ENCODE results near the gene ZNF638. TPM values are rescaled to one million over a fixed set of nuclear protein-coding genes. Genes with fewer than 3 reads are reported as not detected.
"Not testable (repeated sequence)": the region's sequence is repeated elsewhere in the genome, so short reads cannot be mapped to it uniquely, and the experiment has no call there.

Gene ZNF638
- polyA plus RNA-seq, 1 of the 3 experiments (the other 2 are of a cell fraction) = 28.1 TPM

DNA sequence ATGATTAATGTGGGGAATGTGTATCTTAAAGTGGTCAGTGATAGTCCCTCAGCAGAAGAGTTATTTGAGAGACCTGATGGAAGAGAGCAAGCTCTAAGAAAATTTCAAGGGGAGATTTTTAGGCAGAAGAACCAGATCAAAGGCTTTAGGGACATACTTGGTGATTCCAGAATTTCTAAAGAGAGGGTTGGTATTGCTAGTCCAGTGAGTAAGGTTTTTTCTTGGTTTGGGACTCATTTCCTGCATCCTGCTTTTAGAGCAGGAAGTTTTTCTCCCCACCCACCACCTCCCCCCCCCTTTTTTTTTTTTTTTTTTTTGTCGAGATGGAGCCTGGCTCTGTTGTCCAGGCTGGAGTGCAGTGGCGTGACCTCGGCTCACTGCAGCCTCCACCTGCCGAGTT is 79.1 kb downstream of the ZNF638 start:
- Histone ChIP-seq H3K27ac (ENCODE audit: low read depth in 2 of 2, low read length in 1 of 2) (no peak overlapping the region), H2AFZ (ENCODE audit: low read depth) (no peak overlapping the region), H3K9ac (no peak overlapping the region), H3K79me2 (ENCODE audit: insufficient read depth) (no peaks in the 10 kb centered on the region), H3K4me2 (no peak overlapping the region), H3K9me3 (no peaks in the 10 kb centered on the region), H3K4me1 (ENCODE audit: control insufficient read depth in 1 of 2, insufficient read depth in 2 of 2, low read depth in 1 of 2, low read length in 1 of 2) (no peaks in the 10 kb centered on the region), H3K9me2 (no peaks in the 10 kb centered on the region), H3F3A (replicated peaks; ENCODE audit: insufficient read depth) (peaks cover 3% of the 10 kb centered on the region), H4K20me1 (ENCODE audit: insufficient read depth) (no peaks in the 10 kb centered on the region), H3K27me3 (ENCODE audit: insufficient read depth) (no peaks in the 10 kb centered on the region), H3K36me3 (replicated peaks in 1 of 2; ENCODE audit: control insufficient read depth in 1 of 2, insufficient read depth in 2 of 2, low read length in 1 of 2) (peaks cover 35 to 43% of the 10 kb centered on the region in 2 experiments), H3K4me3 (ENCODE audit: low read depth in 2 of 2, low read length in 1 of 2) (no peak overlapping the region)
- no peak for DNase-seq
- ChIA-PET POLR2A (no interaction called here), CTCF (no interaction called here)
- TF ChIP-seq, protein P1, sequence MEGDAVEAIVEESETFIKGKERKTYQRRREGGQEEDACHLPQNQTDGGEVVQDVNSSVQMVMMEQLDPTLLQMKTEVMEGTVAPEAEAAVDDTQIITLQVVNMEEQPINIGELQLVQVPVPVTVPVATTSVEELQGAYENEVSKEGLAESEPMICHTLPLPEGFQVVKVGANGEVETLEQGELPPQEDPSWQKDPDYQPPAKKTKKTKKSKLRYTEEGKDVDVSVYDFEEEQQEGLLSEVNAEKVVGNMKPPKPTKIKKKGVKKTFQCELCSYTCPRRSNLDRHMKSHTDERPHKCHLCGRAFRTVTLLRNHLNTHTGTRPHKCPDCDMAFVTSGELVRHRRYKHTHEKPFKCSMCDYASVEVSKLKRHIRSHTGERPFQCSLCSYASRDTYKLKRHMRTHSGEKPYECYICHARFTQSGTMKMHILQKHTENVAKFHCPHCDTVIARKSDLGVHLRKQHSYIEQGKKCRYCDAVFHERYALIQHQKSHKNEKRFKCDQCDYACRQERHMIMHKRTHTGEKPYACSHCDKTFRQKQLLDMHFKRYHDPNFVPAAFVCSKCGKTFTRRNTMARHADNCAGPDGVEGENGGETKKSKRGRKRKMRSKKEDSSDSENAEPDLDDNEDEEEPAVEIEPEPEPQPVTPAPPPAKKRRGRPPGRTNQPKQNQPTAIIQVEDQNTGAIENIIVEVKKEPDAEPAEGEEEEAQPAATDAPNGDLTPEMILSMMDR (IDR thresholded peaks at IDR 0.05) = no peak
- TF ChIP-seq GATA2 (CRISPR knock-in tag; IDR thresholded peaks at IDR 0.05) = no peak
- TF ChIP-seq TEAD4 (IDR thresholded peaks at IDR 0.05; ENCODE audit: borderline replicate concordance, insufficient read depth) = no peak
- TF ChIP-seq, protein P2, sequence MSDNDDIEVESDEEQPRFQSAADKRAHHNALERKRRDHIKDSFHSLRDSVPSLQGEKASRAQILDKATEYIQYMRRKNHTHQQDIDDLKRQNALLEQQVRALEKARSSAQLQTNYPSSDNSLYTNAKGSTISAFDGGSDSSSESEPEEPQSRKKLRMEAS (IDR thresholded peaks at IDR 0.05; ENCODE audit: low read depth) = no peak
- no peak for TF ChIP-seq GABPA (IDR thresholded peaks at IDR 0.05; ENCODE audit: low read depth)
- no peak for TF ChIP-seq MEF2A (IDR thresholded peaks at IDR 0.05; ENCODE audit: borderline replicate concordance, low read depth)
- TF ChIP-seq, protein P3, sequence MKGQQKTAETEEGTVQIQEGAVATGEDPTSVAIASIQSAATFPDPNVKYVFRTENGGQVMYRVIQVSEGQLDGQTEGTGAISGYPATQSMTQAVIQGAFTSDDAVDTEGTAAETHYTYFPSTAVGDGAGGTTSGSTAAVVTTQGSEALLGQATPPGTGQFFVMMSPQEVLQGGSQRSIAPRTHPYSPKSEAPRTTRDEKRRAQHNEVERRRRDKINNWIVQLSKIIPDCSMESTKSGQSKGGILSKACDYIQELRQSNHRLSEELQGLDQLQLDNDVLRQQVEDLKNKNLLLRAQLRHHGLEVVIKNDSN (IDR thresholded peaks at IDR 0.05; ENCODE audit: borderline replicate concordance, low read depth) = no peak
- no peak for TF ChIP-seq EZH2phosphoT487 (IDR thresholded peaks at IDR 0.05; ENCODE audit: borderline replicate concordance, low read depth)
- TF ChIP-seq SMC3 (IDR thresholded peaks at IDR 0.05; ENCODE audit: low read depth, low read length) = no peak
- no peak for TF ChIP-seq CHD2 (IDR thresholded peaks at IDR 0.05; ENCODE audit: low read length, partially characterized antibody)
- no peak for TF ChIP-seq FOXJ3 (CRISPR knock-in tag; IDR thresholded peaks at IDR 0.05)
- no peak for TF ChIP-seq TAF1 (IDR thresholded peaks at IDR 0.05; ENCODE audit: borderline replicate concordance, low read depth, low read length)
- TF ChIP-seq POLR2AphosphoS5 (IDR thresholded peaks at IDR 0.05; ENCODE audit: low read depth, low read length) = no peak
- WGBS (ENCODE audit: low lambda C conversion rate) = 98% methylated on average over 4 of the region's 4 CpGs

DNA sequence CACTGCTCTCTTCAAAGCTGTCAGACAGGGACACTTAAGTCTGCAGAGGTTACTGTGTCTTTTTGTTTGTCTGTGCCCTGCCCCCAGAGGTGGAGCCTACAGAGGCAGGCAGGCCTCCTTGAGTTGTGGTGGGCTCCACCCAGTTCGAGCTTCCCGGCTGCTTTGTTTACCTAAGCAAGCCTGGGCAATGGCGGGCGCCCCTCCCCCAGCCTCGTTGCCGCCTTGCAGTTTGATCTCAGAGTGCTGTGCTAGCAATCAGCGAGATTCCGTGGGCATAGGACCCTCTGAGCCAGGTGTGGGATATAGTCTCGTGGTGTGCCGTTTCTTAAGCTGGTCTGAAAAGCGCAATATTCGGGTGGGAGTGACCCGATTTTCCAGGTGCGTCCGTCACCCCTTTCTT is 85.3 kb downstream of the ZNF638 start:
- H3K9me3 ChIP-seq; H4K20me1 ChIP-seq (ENCODE audit: insufficient read depth); H3K27me3 ChIP-seq (ENCODE audit: insufficient read depth); CTCF ChIA-PET; H3K4me2 ChIP-seq; H3K9ac ChIP-seq; H3K4me1 ChIP-seq (ENCODE audit: control insufficient read depth in 1 of 2, insufficient read depth in 2 of 2, low read depth in 1 of 2, low read length in 1 of 2); H3K4me3 ChIP-seq (ENCODE audit: low read depth in 2 of 2, low read length in 1 of 2); H2AFZ ChIP-seq (ENCODE audit: low read depth); H3K9me2 ChIP-seq; DNase-seq; H3K27ac ChIP-seq (ENCODE audit: low read depth in 2 of 2, low read length in 1 of 2); POLR2A ChIA-PET; H3K79me2 ChIP-seq (ENCODE audit: insufficient read depth); H3F3A ChIP-seq (replicated peaks; ENCODE audit: insufficient read depth): not testable (repeated sequence)
- no CpG with 5 or more reads among the region's 15 CpGs for WGBS (ENCODE audit: low lambda C conversion rate)
- peaks cover 21 to 37% of the 10 kb centered on the region in 2 experiments for H3K36me3 ChIP-seq (replicated peaks in 1 of 2; ENCODE audit: control insufficient read depth in 1 of 2, insufficient read depth in 2 of 2, low read length in 1 of 2)
